ENCODE results near the gene CPAMD8. TPM values are rescaled to one million over a fixed set of nuclear protein-coding genes. Genes with fewer than 3 reads are reported as not detected.
A peak's percentile ranks its signal among the peaks of the same experiment; 100 is the strongest.

Gene CPAMD8
- total and polyA plus RNA-seq, 5 experiments from 2014 or later, result 0.89 to 7.5 (median 2.1) TPM

GRCh38 chr19:16850133-16850532 is 176.5 kb downstream of the CPAMD8 start:
- H3K36me3 Mint-ChIP-seq, result peaks cover 0 to 93% (median 23%) of the 10 kb centered on the region in 3 donors
- H3K27me3 Mint-ChIP-seq, result no peaks in the 10 kb centered on the region

GRCh38 chr19:16849168-16849567 is 177.4 kb downstream of the CPAMD8 start:
- ATAC-seq (no peak), DNase-seq (no peak)
- H3K27ac Mint-ChIP-seq, result peak overlapping the region in 1 of 10 donors; percentile 18
- POLR2A ChIA-PET, result no interaction called here
- peaks cover 0 to 93% (median 21%) of the 10 kb centered on the region in 3 donors for H3K36me3 Mint-ChIP-seq
- H3K27me3 Mint-ChIP-seq, result no peaks in the 10 kb centered on the region
- no peak overlapping the region for H3K4me3 Mint-ChIP-seq
- H3K4me1 Mint-ChIP-seq, result peaks cover 0 to 1% (median 0%) of the 10 kb centered on the region in 4 donors
- no peaks in the 10 kb centered on the region for H3K9me3 Mint-ChIP-seq

More at GRCh38 chr19:16850133-16850532, 176.5 kb downstream of the CPAMD8 start:
- H3K9me3 Mint-ChIP-seq, result no peaks in the 10 kb centered on the region
- H3K27ac Mint-ChIP-seq, result peak overlapping the region in 1 of 10 donors; percentile 52
- no peaks in the 10 kb centered on the region for H3K4me1 Mint-ChIP-seq
- ATAC-seq (no peak), DNase-seq (no peak)
- POLR2A ChIA-PET, result no interaction called here
- H3K4me3 Mint-ChIP-seq, result no peak overlapping the region

GRCh38 chr19:16847430-16847829 is 179.2 kb downstream of the CPAMD8 start:
- H3K9me3 Mint-ChIP-seq, result no peaks in the 10 kb centered on the region
- no peak for DNase-seq
- H3K4me3 Mint-ChIP-seq, result no peak overlapping the region
- no peak for ATAC-seq
- peaks cover 0 to 95% (median 23%) of the 10 kb centered on the region in 3 donors for H3K36me3 Mint-ChIP-seq
- H3K4me1 Mint-ChIP-seq, result peaks cover 0 to 5% (median under 1%) of the 10 kb centered on the region in 4 donors
- POLR2A ChIA-PET, result no interaction called here
- no peak overlapping the region for H3K27ac Mint-ChIP-seq
- H3K27me3 Mint-ChIP-seq, result no peaks in the 10 kb centered on the region

- Mint-ChIP-seq H3K36me3 (peaks cover 0 to 95% (median 26%) of the 10 kb centered on the region in 3 donors), H3K27ac (no peak overlapping the region), H3K9me3 (no peaks in the 10 kb centered on the region), H3K4me3 (no peak overlapping the region), H3K4me1 (peaks cover 0 to 5% (median under 1%) of the 10 kb centered on the region in 4 donors), H3K27me3 (no peaks in the 10 kb centered on the region)
- no peak for DNase-seq
- POLR2A ChIA-PET, result no interaction called here
- ATAC-seq, result no peak
Observed at GRCh38 chr19:16846901-16847300, 179.7 kb downstream of the CPAMD8 start.

Other genes starting within 250 kb of the CPAMD8 start
- gene SIN3B, start 197.4 kb downstream of the CPAMD8 start, total RNA-seq, result 100 to 1,000 TPM in 1 of 2 experiments, 10 to 100 TPM in 1; 99.6 to 104 TPM
- gene SIN3B, start 197.4 kb downstream of the CPAMD8 start, polyA plus RNA-seq, result 1 to 10 TPM; 2.2 to 5.2 (median 3.2) TPM
- not detected for gene F2RL3, start 137.8 kb downstream of the CPAMD8 start, total RNA-seq
- gene F2RL3, start 137.8 kb downstream of the CPAMD8 start, polyA plus RNA-seq, result under 1 TPM in 1 of 3 donors, not detected in 2; 0.24 TPM
- gene HAUS8, start 48.6 kb upstream of the CPAMD8 start, total RNA-seq, result 10 to 100 TPM; 18.3 to 20.4 TPM
- 10 to 100 TPM in 1 of 3 donors, 1 to 10 TPM in 2; 5.3 to 11.9 (median 5.9) TPM for gene HAUS8, start 48.6 kb upstream of the CPAMD8 start, polyA plus RNA-seq
- 100 to 1,000 TPM; 169 to 171 TPM for gene MYO9B, start 49.0 kb upstream of the CPAMD8 start, total RNA-seq
- gene MYO9B, start 49.0 kb upstream of the CPAMD8 start, polyA plus RNA-seq, result 10 to 100 TPM in 1 of 3 donors, 1 to 10 TPM in 2; 3.3 to 22.3 (median 8.0) TPM
- gene USE1, start 188.5 kb upstream of the CPAMD8 start, total RNA-seq, result 10 to 100 TPM; 49.7 to 56.7 TPM
- gene USE1, start 188.5 kb upstream of the CPAMD8 start, polyA plus RNA-seq, result 10 to 100 TPM; 50.4 to 69.0 (median 57.0) TPM
- 10 to 100 TPM; 38.9 to 42.3 TPM for gene OCEL1, start 199.4 kb upstream of the CPAMD8 start, total RNA-seq
- gene OCEL1, start 199.4 kb upstream of the CPAMD8 start, polyA plus RNA-seq, result 10 to 100 TPM; 21.9 to 52.4 (median 40.1) TPM
- gene NR2F6, start 219.1 kb upstream of the CPAMD8 start, total RNA-seq, result 1 to 10 TPM; 1.1 to 1.6 TPM
- 1 to 10 TPM in 2 of 3 donors, under 1 TPM in 1; 0.93 to 1.5 (median 1.3) TPM for gene NR2F6, start 219.1 kb upstream of the CPAMD8 start, polyA plus RNA-seq
- not detected for gene USHBP1, start 237.9 kb upstream of the CPAMD8 start, total RNA-seq
- gene USHBP1, start 237.9 kb upstream of the CPAMD8 start, polyA plus RNA-seq, result not detected
- gene BABAM1, start 240.6 kb upstream of the CPAMD8 start, total RNA-seq, result 100 to 1,000 TPM; 104 to 105 TPM
- 100 to 1,000 TPM; 102 to 106 (median 106) TPM for gene BABAM1, start 240.6 kb upstream of the CPAMD8 start, polyA plus RNA-seq

All from naive thymus-derived CD8-positive, alpha-beta T cell (primary cell).